Kidney tubule cell (primary cell): ENCODE results near the gene MEGF11.

ENCODE experiments used
- DNase-seq: peaks from one replicate; pipeline ENCODE4 v3.0.0-alpha.2; 2018; ENCODE audit warnings: low spot score

The MEGF11 gene

GRCh38 chr15:65847989-65848388, 405.6 kb downstream of the MEGF11 start:
- no peak for DNase-seq

GRCh38 chr15:65845826-65846519, 407.6 kb downstream of the MEGF11 start:
- DNase-seq: no peak
